Measurements from ENCODE around the gene MAP7D3.
"Not testable (repeated sequence)": the region's sequence is repeated elsewhere in the genome, so short reads cannot be mapped to it uniquely, and the experiment has no call there.

Gene MAP7D3

DNA sequence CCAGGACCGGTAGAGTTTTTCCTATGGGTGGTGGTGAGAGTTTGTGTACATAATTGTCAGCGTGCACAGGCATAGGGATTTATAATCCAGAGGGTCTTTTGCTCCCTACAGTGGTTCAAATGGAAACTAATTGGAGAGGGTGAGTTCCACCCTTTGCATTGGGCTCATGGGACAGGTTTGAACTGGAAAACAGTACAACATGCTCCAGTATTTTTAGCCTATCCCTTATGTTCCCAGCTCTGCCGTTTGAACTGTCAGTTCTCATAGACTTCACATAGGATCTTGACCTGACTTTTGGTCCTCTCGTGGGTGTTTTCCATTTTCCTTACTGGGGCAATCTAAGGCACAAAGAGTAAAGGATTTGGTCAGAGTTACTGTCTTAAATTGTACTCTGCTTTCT lies 72.1 kb downstream of the MAP7D3 start:
- DNase-seq: no peak

DNA sequence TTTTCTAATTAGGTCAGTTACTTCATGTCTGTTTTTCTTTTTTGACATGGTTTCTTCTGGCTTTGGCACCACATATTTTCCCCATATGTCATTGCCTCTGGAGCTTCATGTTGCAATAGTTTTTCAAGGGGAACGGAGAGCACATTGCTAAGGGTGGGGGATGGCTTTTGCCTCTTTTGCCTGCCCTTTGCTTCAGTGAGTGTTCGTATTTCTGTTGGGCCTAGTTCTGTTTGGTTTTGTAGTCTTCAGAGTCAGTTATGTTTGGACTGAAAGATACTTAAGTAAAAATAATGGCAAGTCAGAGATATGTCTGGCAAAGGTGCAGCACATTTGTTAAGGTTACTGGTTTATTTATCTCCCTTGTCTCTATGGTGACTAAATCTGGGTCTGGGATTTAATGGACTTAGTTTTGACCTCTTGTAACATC lies 74.8 kb downstream of the MAP7D3 start:
- DNase-seq: no peak

GRCh38 chrX:136171420-136171819 lies 79.8 kb downstream of the MAP7D3 start:
- DNase-seq: no peak

DNA sequence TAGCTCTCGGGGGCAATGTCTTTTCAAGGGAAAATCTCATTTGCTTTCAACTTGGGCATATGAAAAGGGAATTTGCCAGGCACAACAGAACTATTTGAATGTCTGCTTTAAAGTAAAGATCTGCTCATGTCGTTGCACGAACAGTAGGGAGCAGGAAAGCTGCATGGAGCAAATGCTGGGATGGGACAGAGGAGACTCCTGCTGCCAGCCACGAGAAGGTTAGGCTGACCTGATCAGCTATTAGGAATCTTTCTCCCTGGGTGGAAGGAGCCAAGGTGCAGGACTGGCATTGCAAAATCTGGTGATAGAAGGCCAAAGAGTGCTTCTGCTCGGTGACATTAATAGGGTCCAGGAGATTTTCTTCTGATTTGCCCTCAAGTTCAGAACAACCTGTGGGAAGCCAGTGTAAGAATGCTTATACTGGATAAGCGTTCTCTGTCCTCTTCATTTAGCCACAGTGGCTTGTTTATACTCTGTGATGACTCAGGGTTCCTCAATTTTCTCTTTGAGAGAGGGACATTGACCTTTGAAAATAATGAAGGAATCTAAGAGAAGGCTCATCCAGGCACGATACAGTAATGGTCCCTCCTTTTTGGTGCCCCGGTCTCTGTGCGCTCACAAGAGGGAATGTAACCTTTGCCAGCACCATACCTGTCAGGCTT lies 80.9 kb downstream of the MAP7D3 start:
- DNase-seq: no peak

- peak; percentile 7 for DNase-seq
Measured at GRCh38 chrX:136168929-136169735, 82.1 kb downstream of the MAP7D3 start.

DNA sequence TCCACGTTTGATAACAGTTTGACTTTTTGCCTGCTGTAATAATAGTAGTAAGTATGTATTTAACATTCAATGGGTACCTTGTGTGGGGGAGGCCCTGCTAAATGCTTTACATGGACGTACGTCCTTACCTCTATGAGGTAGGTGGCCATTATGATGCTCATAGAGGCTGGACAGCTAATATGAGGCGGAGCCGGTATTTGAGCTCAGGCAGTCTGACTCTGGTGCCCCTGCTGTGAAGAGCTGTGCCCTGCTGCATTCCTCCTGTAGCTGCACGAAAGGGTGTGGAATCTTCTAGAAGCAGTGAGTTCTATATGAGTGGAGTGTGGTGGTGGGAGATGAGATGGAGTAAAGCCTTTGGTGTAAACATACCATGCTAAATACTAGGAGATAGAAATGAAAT lies 83.2 kb downstream of the MAP7D3 start:
- not testable (repeated sequence) for DNase-seq

DNA sequence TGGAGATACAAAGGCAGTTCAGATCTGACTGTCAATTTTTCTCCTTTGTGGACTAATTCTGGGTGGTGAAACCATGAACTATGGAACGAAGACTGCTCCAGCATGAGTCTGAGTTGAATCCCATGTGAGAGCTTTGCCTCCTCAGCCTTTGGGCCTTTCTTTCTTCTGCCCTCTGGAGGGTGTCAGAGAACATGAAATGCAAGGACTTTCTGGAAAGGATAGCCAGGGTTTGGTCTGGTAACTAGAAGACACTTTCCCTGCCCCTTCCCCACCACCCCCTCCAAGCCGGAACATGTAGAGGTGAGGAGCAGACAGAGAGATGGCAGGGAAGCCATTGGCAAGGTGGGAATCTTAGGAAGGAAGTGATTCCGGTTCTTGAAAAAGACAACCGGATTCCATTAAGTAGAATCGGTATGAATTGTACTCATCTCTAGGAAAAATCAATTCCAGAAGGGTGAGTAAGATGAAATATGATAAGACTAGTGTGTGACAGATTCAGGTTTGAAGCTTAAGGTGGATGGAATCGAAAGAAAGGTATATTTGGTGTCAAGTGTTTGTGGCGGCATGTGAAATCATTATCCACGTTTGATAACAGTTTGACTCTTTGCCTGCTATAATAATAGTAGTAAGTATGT lies 84.9 kb downstream of the MAP7D3 start:
- DNase-seq: no peak

- peak; percentile 4 for DNase-seq
Measured at GRCh38 chrX:136165406-136165805, 85.8 kb downstream of the MAP7D3 start.

GRCh38 chrX:136163689-136164088 lies 87.5 kb downstream of the MAP7D3 start:
- no peak for DNase-seq

Data from COR-L47 (cell line).